Liver (tissue), 3 donors: ENCODE measurements around the gene TTLL7.

Experiments used
- ATF3 ChIP-seq: IDR thresholded peaks from 2 replicates; pipeline ENCODE4 v1.6.1; 2016; ENCODE audit warnings: antibody characterized with exemption
- CTCF ChIP-seq: fragments of 150-350 bp; IDR thresholded peaks from 2 replicates; pipeline ENCODE4 v1.5.1; 2017; ENCODE audit warnings: improper control_type of control experiment, low read depth, low read length; ENCODE audit not compliant: missing input control
- MAX ChIP-seq: IDR thresholded peaks from 2 replicates; pipeline ENCODE4 v1.6.1; 2016; ENCODE audit warnings: antibody characterized with exemption
- REST ChIP-seq: IDR thresholded peaks from 2 replicates; pipeline ENCODE4 v1.6.1; 2016; ENCODE audit warnings: antibody characterized with exemption, mild to moderate bottlenecking
- TAF1 ChIP-seq: conservative IDR thresholded peaks from 2 replicates; pipeline ENCODE4 v1.6.1; 2016; ENCODE audit warnings: antibody characterized with exemption, mild to moderate bottlenecking
- donor health status: healthy.
- donor health status: healthy.

GRCh38 chr1:83995649-83996048 lies 3.3 kb downstream of the TTLL7 start:
- no peak for TF ChIP-seq CTCF
- TF ChIP-seq REST = no peak
- TF ChIP-seq MAX = no peak
- no peak for TF ChIP-seq TAF1
- no peak for TF ChIP-seq ATF3
